Ishikawa (cell line): ENCODE results near the gene ZNF609.

Experiments
- CEBPB ChIP-seq: IDR thresholded peaks from 2 replicates; pipeline ENCODE4 v1.6.1; 2012
- CREB1 ChIP-seq: IDR thresholded peaks from 2 replicates; pipeline ENCODE4 v1.6.1; 2012; ENCODE audit warnings: low read depth
- EGR1 ChIP-seq: IDR thresholded peaks from 2 replicates; pipeline ENCODE4 v1.6.1; 2012
- EP300 ChIP-seq: IDR thresholded peaks from 2 replicates; pipeline ENCODE4 v1.6.1; 2012; ENCODE audit warnings: borderline replicate concordance
- FOXM1 ChIP-seq: IDR thresholded peaks from 2 replicates; pipeline ENCODE4 v1.6.1; 2012; ENCODE audit warnings: low read depth, borderline replicate concordance
- MAX ChIP-seq: IDR thresholded peaks from 2 replicates; pipeline ENCODE4 v1.6.1; 2012
- NFIC ChIP-seq: IDR thresholded peaks from 2 replicates; pipeline ENCODE4 v1.6.1; 2012
- RAD21 ChIP-seq: IDR thresholded peaks from 2 replicates; pipeline ENCODE4 v1.6.1; 2012; ENCODE audit warnings: low read depth
- REST ChIP-seq: IDR thresholded peaks from 2 replicates; pipeline ENCODE4 v1.6.1; 2012; ENCODE audit warnings: low read depth, mild to moderate bottlenecking
- TAF1 ChIP-seq: IDR thresholded peaks from 2 replicates; pipeline ENCODE4 v1.6.1; 2012; ENCODE audit warnings: low read depth, mild to moderate bottlenecking
- TCF12 ChIP-seq: IDR thresholded peaks from 2 replicates; pipeline ENCODE4 v1.6.1; 2012; ENCODE audit warnings: low read depth
- TEAD4 ChIP-seq: IDR thresholded peaks from 2 replicates; pipeline ENCODE4 v1.6.1; 2012
- USF1 ChIP-seq: IDR thresholded peaks from 2 replicates; pipeline ENCODE4 v1.6.1; 2012
- YY1 ChIP-seq: IDR thresholded peaks from 2 replicates; pipeline ENCODE4 v1.6.1; 2012; ENCODE audit warnings: low read depth
- ZBTB7A ChIP-seq: IDR thresholded peaks from 2 replicates; pipeline ENCODE4 v1.6.1; 2012; ENCODE audit warnings: low read depth

The ZNF609 gene

GRCh38 chr15:64630396-64631107 lies 170.2 kb downstream of the ZNF609 start:
- TF ChIP-seq USF1 (no peak), NFIC (no peak), MAX (no peak), REST (no peak), CREB1 (no peak), TEAD4 (no peak), TAF1 (no peak), TCF12 (no peak), ZBTB7A (no peak), CEBPB (no peak), RAD21 (no peak), FOXM1 (no peak), YY1 (no peak), EGR1 (no peak), EP300 (no peak)

GRCh38 chr15:64633332-64633731 lies 173.0 kb downstream of the ZNF609 start:
- no peak for TF ChIP-seq RAD21
- TF ChIP-seq USF1 = no peak
- no peak for TF ChIP-seq REST
- TF ChIP-seq YY1 = no peak
- TF ChIP-seq CREB1 = no peak
- TF ChIP-seq NFIC = no peak
- no peak for TF ChIP-seq FOXM1
- TF ChIP-seq ZBTB7A = no peak

- TF ChIP-seq MAX = no peak
- TF ChIP-seq USF1 = no peak
- no peak for TF ChIP-seq YY1
- TF ChIP-seq ZBTB7A = no peak
- TF ChIP-seq EP300 = no peak
- no peak for TF ChIP-seq TEAD4
- TF ChIP-seq NFIC = no peak
- no peak for TF ChIP-seq CREB1
Observed at GRCh38 chr15:64634027-64634426, 173.6 kb downstream of the ZNF609 start.

GRCh38 chr15:64634576-64635498 lies 174.5 kb downstream of the ZNF609 start:
- TF ChIP-seq FOXM1 (no peak), MAX (no peak), REST (no peak), NFIC (no peak), EP300 (no peak), USF1 (no peak), YY1 (no peak), TCF12 (no peak), EGR1 (no peak), CREB1 (no peak), TAF1 (no peak), RAD21 (no peak), TEAD4 (no peak), CEBPB (no peak), ZBTB7A (no peak)
